ENCODE data around the gene OR2J2.
"Not testable (repeated sequence)": the region's sequence is repeated elsewhere in the genome, so short reads cannot be mapped to it uniquely, and the experiment has no call there.

Gene OR2J2

DNA sequence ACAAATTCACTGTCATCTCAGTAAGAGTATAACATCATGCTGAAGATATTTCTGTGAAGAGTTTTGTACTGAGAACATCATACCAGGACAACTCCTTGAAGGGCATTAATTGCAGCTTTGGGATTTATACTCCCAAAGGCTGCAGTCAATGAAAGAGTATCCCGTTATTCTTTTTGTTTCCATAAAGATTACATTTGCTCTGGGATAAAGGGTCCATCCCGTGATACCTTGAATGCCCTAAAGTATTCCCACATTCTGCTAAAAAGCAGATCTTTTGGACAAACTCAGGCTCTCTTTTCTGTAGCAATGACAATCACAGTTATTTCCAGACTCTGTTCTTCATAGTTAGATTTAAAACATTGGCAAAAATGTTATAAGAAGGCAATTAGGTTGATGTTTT lies at the start of gene OR2J2:
Gene OR2J2 (plus strand): TSS at position 301 of the 400 bp plus-strand sequence. CDS start 2,729 bp downstream, outside the sequence.
- H3K9me3 Mint-ChIP-seq, H3K4me3 Mint-ChIP-seq, DNase-seq, H3K27ac Mint-ChIP-seq, H3K4me1 Mint-ChIP-seq, ATAC-seq: not testable (repeated sequence)
- peaks cover 14% of the 10 kb centered on the region for H3K27me3 Mint-ChIP-seq

DNA sequence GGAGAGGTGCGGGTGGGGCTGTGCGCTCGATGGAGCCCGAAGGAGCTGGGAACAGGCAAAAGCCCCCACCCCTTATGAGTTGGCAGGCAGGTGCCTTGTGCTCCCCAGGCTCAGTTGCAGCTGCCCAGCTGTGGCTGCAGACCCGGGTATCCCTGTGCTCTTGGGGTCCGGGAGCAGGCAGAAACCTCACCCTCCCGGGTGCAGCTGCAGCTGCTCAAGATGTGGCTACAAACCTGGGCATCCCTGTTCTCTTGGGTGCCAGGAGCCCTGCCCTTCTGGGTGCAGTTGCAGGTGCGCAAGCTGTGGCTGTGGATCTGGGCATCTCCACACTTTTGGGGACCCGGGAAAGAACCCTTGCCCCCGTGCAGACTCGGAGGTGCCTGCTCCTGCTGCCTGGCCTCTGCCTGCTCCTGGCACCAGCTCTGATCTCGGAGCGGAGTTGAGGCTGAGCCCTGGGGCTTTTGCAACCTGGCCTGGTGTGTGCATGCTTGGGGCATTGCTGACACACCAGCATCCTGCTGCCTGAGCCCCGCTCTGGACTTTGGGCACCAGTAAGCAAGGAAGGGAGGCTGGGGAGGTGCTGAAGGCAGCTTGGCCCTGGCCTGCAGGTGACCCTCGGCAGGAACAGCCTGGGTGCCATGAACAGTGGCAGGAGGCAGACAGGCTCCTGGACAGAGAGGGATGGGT lies 41.2 kb upstream of the OR2J2 start:
- DNase-seq = no peak
- H3K4me3 Mint-ChIP-seq = no peak overlapping the region
- H3K27me3 Mint-ChIP-seq = peaks cover 35% of the 10 kb centered on the region
- H3K27ac Mint-ChIP-seq = no peak overlapping the region
- H3K4me1 Mint-ChIP-seq = no peaks in the 10 kb centered on the region
- no peak for ATAC-seq
- H3K9me3 Mint-ChIP-seq = no peaks in the 10 kb centered on the region

DNA sequence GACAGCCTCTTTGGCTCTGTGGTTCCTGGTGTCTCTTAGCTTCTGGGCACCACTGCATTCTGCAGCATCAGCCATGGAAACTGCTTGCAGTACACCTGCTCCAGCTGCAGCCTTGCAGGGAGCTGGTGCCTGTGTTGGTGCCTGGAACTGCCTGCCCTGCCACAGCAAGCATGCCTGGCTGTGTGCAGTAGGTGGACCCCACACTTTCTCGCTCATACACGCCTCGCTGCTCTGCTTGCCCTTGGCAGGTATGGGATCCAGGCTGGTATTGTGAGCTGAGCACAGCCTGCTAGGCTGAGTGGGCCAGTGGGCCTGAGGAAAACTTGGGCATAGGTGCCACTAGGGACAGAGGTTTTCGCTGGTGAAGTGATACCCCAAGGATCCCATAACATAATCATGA lies 40.1 kb upstream of the OR2J2 start:
- ATAC-seq (no peak), DNase-seq (no peak)
- no peak overlapping the region for H3K27ac Mint-ChIP-seq
- no peaks in the 10 kb centered on the region for H3K4me1 Mint-ChIP-seq
- no peaks in the 10 kb centered on the region for H3K9me3 Mint-ChIP-seq
- H3K27me3 Mint-ChIP-seq = peaks cover 38% of the 10 kb centered on the region
- H3K4me3 Mint-ChIP-seq = no peak overlapping the region

DNA sequence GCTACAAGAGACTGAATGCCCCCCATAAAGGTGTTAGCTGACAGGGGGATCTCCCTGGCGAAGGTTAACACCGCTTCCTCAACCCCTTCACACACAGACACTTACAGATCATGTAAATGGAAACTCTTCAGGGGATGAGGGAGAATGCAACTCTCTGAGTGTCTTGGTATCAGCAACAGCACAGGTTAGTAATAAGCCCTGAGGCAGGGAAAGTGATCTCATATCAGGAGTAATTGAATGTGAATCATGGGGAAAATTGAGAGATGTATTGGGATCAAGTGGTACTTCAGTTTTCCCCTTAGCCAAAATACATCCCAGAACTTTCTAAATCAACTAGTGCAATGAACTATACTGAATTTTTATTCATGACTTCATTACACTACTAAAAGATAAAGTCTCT lies 39.0 kb upstream of the OR2J2 start:
- ATAC-seq = no peak

DNA sequence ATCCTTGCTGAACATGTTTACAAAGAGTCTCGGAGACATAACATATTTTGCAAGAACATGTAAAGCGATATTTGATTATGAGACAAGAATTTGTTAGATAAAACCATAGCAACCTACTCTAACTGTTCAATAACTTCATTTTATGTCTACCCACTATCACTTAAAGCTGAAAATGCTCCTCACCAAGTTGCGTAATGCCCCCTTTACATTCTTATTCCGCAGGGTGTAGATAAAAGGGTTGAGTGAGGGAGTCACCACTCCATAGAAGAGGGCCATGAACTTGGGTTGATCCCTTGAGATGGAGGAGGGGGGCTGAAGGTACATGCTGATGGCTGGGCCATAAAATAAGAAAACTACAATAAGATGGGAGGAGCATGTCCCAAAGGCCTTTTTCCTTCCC lies 33.0 kb upstream of the OR2J2 start:
- DNase-seq (no peak), ATAC-seq (no peak)
- H3K9me3 Mint-ChIP-seq = no peaks in the 10 kb centered on the region
- H3K27ac Mint-ChIP-seq = no peak overlapping the region
- peaks cover 27% of the 10 kb centered on the region for H3K27me3 Mint-ChIP-seq
- no peaks in the 10 kb centered on the region for H3K4me1 Mint-ChIP-seq
- H3K4me3 Mint-ChIP-seq = no peak overlapping the region

More for the DNA sequence above, 39.0 kb upstream of the OR2J2 start:
- no peak overlapping the region for H3K27ac Mint-ChIP-seq
- no peak overlapping the region for H3K4me3 Mint-ChIP-seq
- no peaks in the 10 kb centered on the region for H3K4me1 Mint-ChIP-seq
- H3K9me3 Mint-ChIP-seq = no peaks in the 10 kb centered on the region
- DNase-seq = no peak
- H3K27me3 Mint-ChIP-seq = peaks cover 38% of the 10 kb centered on the region

DNA sequence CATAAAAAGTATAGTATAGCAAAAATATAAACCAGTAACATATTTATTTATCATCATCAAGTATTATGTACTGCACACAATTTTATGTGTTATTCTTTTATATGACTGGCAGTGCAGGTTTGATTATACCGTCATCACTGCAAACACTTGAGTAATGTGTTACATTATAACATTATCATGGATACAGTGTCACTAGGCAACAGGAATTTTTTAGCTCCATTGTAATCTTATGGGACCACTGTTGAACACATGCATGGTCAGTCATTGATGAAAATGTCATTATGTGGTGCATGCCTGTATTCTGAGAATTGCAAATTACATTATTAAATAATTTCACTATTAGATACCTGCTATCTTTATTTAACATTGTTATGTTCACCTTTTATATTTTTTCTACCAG lies 29.1 kb upstream of the OR2J2 start:
- ATAC-seq (no peak), DNase-seq (no peak)
- Mint-ChIP-seq H3K27me3 (peaks cover 27% of the 10 kb centered on the region), H3K27ac (no peak overlapping the region), H3K9me3 (no peaks in the 10 kb centered on the region), H3K4me3 (no peak overlapping the region), H3K4me1 (no peaks in the 10 kb centered on the region)

DNA sequence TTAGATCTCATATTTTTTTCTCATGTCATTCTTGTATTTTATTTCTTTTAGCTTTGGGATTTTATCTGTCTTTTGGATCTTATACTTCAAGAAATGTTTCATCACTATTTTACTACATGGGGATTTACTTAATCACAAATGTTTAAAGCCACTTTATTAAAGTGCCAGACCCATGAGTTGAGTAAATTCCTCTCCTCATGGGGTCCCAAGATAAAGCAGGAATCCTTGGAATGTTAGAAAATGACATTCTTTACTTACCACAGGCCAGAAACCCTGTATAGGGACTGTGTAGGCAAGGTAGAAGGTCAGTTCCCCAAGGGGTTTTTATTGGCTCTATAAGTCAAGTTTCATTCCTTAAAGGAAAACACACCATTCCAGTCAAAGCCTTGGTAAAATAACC lies 28.4 kb upstream of the OR2J2 start:
- DNase-seq = no peak
- no peak for ATAC-seq
- Mint-ChIP-seq H3K4me1 (no peaks in the 10 kb centered on the region), H3K27me3 (peaks cover 32% of the 10 kb centered on the region), H3K9me3 (no peaks in the 10 kb centered on the region), H3K4me3 (no peak overlapping the region), H3K27ac (no peak overlapping the region)

DNA sequence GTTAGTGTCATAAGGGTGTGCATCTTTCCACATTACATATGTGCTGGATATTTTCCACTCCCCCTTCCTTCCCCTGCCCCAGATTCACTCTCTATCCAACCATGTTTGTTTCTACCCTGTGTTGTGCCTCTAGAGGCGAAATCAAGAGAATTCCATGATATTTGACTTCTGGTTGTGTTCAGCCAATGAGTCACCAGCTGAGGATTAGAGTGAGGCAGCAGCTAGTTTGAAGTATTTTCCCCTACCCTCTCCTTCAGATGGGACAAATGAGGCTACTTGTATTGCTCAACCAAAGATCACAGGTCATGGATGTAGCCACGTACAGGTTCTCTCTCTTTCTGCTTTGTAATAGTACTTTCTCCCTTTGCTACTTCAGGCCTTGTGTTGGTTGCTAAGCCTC lies 24.5 kb upstream of the OR2J2 start:
- no peak for ATAC-seq
- no peak for DNase-seq
- H3K27me3 Mint-ChIP-seq = peaks cover 46% of the 10 kb centered on the region
- no peak overlapping the region for H3K4me3 Mint-ChIP-seq
- H3K9me3 Mint-ChIP-seq = peaks cover 11 to 19% of the 10 kb centered on the region in 2 donors
- no peak overlapping the region for H3K27ac Mint-ChIP-seq
- H3K4me1 Mint-ChIP-seq = no peaks in the 10 kb centered on the region

GRCh38 chr6:29147074-29147473 lies 23.6 kb upstream of the OR2J2 start:
- no peak for ATAC-seq
- Mint-ChIP-seq H3K27me3 (peaks cover 46% of the 10 kb centered on the region), H3K4me3 (no peak overlapping the region), H3K27ac (peak overlapping the region in 1 of 2 donors; percentile 10), H3K9me3 (peaks cover 11 to 19% of the 10 kb centered on the region in 2 donors), H3K4me1 (no peaks in the 10 kb centered on the region)
- no peak for DNase-seq

GRCh38 chr6:29149444-29149843 lies 21.3 kb upstream of the OR2J2 start:
- Mint-ChIP-seq H3K27me3 (peaks cover 56% of the 10 kb centered on the region), H3K9me3 (peaks cover 19 to 22% of the 10 kb centered on the region in 2 donors)
- not testable (repeated sequence) for DNase-seq, H3K4me1 Mint-ChIP-seq, H3K27ac Mint-ChIP-seq, H3K4me3 Mint-ChIP-seq, ATAC-seq

- Mint-ChIP-seq H3K27me3 (peaks cover 46% of the 10 kb centered on the region), H3K4me1 (no peaks in the 10 kb centered on the region), H3K27ac (no peak overlapping the region), H3K9me3 (peaks cover 19 to 22% of the 10 kb centered on the region in 2 donors), H3K4me3 (no peak overlapping the region)
- ATAC-seq = no peak
- no peak for DNase-seq
These were observed 17.6 kb upstream of the OR2J2 start for GRCh38 chr6:29153083-29153482.

GRCh38 chr6:29155182-29155581 lies 15.5 kb upstream of the OR2J2 start:
- H3K4me3 Mint-ChIP-seq, ATAC-seq, H3K27ac Mint-ChIP-seq, H3K4me1 Mint-ChIP-seq, DNase-seq: not testable (repeated sequence)
- H3K27me3 Mint-ChIP-seq = peaks cover 33% of the 10 kb centered on the region
- peaks cover under 1 to 14% of the 10 kb centered on the region in 2 donors for H3K9me3 Mint-ChIP-seq

- not testable (repeated sequence) for H3K4me1 Mint-ChIP-seq, H3K27ac Mint-ChIP-seq, H3K9me3 Mint-ChIP-seq, ATAC-seq, H3K4me3 Mint-ChIP-seq, DNase-seq
- peaks cover 43% of the 10 kb centered on the region for H3K27me3 Mint-ChIP-seq
These were observed 10.8 kb upstream of the OR2J2 start for GRCh38 chr6:29159922-29160321.

GRCh38 chr6:29165571-29165970 lies 5.1 kb upstream of the OR2J2 start:
- H3K4me1 Mint-ChIP-seq, H3K9me3 Mint-ChIP-seq, H3K4me3 Mint-ChIP-seq, DNase-seq, H3K27ac Mint-ChIP-seq, ATAC-seq: not testable (repeated sequence)
- peaks cover 19% of the 10 kb centered on the region for H3K27me3 Mint-ChIP-seq

DNA sequence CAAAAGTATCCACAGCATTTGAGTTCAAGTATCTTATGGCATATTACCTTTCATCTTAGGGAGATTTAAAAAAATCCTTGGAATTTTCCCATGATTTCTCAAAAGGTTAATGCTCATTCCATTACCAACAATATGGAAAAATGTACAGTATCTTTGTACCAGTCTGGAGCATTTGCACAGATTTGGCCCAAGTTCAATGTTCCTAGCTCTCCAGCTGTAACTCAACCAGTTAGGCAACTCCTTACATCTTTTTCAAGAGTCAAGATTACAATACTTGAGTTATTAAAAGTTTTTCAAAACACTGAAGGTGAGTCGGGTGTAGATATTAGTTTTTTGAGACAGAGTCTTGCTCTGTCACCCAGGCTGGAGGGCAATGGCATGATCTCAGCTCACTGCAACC lies 1.0 kb downstream of the OR2J2 start:
- H3K9me3 Mint-ChIP-seq = peaks cover 0 to 4% of the 10 kb centered on the region in 2 donors
- ATAC-seq = no peak
- peaks cover 14% of the 10 kb centered on the region for H3K27me3 Mint-ChIP-seq
- H3K27ac Mint-ChIP-seq = no peak overlapping the region
- DNase-seq = no peak
- H3K4me1 Mint-ChIP-seq = no peaks in the 10 kb centered on the region
- no peak overlapping the region for H3K4me3 Mint-ChIP-seq

GRCh38 chr6:29183594-29183993 lies 12.9 kb downstream of the OR2J2 start:
- Mint-ChIP-seq H3K27ac (no peak overlapping the region), H3K9me3 (no peaks in the 10 kb centered on the region), H3K4me1 (no peaks in the 10 kb centered on the region), H3K4me3 (no peak overlapping the region), H3K27me3 (peaks cover 54% of the 10 kb centered on the region)
- DNase-seq (no peak), ATAC-seq (no peak)

GRCh38 chr6:29188659-29189058 lies 18.0 kb downstream of the OR2J2 start:
- not testable (repeated sequence) for H3K4me3 Mint-ChIP-seq, ATAC-seq, H3K27ac Mint-ChIP-seq, H3K4me1 Mint-ChIP-seq, DNase-seq
- Mint-ChIP-seq H3K27me3 (peaks cover 39% of the 10 kb centered on the region), H3K9me3 (peaks cover 0 to 11% of the 10 kb centered on the region in 2 donors)
